Measurements from ENCODE around the gene VTI1A.
"Not testable (repeated sequence)": the region's sequence is repeated elsewhere in the genome, so short reads cannot be mapped to it uniquely, and the experiment has no call there.

The VTI1A gene

DNA sequence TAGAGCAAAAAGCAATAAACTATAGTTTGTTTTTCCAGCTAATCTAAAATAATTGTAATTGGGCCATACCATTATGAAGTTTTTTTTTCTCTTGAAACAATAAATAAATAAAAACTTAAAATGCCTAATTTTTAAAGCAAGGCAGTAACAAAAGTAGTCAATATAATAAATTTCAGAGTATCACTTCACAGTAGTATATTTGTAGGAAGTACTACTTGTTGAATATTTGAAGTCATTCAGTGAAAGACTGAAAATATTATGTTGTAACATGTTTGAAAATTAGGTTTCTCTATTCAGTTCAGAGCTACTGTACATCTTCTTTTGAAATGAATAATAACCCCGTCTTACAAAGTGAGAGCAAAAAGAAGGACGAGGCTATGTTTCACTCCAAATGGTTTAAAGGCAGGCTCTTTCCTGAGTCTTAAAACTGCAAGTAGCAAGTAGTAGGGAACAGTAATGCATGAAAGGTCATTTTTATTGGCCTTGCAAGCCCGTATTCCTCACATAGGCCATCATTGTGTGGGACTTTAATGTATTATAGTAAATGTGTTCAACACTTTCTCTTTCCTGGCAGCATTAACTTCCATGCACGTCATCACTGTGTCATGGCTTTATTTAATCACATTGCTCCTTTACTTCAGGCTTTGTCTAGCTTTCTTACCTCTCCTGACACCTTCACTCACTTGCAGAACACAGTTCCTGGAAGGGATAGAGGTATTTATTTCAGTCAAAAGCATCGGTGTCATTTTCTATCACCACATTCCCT lies 141.4 kb downstream of the VTI1A start:
- DNase-seq (ENCODE audit: low read depth), result no peak

GRCh38 chr10:112589081-112589480 lies 142.1 kb downstream of the VTI1A start:
- no peak for DNase-seq (ENCODE audit: low read depth)

- not testable (repeated sequence) for DNase-seq (ENCODE audit: low read depth)
Observed at GRCh38 chr10:112590786-112591185, 143.8 kb downstream of the VTI1A start.

- DNase-seq (ENCODE audit: low read depth), result no peak
Observed at GRCh38 chr10:112593023-112593422, 146.0 kb downstream of the VTI1A start.

DNA sequence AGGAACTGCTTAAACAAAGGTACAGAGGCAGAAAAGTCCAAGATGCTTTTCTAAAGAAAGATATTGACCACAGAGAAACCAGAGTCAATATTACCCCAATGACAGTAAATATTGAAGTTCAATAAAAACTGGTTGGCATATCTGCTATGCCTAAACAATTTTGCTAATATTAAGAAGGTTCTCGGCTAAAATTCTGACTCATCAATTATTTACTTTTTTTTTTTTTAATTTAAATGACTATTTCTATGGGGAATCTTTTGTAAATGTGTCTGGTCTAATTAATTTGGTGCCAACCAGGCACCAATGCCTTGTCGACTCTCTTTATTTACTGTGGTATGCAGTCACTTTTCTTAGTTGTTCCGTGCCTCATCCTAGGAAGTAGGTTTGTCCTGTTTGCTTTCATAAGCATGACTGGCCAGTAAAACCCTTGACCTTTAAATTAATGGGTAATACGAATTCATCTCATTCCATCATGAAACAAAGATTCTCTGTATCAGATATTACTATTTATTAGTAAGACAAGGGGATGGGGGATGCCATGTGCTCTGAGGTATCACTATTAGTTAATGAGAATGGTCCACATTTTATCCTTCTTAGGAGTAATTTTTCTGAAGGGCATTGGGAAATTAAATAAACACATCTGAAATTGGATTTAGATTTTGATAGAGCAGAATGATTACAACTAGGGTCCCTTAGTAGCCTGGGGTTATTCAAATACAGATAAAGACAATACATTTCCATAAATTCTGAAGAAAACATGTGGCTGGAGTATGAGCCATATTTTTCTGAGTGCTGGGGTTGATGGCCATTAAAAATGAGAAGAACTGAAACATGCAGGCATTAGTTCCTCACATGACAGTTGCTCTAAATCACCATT lies 154.4 kb downstream of the VTI1A start:
- DNase-seq (ENCODE audit: low read depth), result no peak

GRCh38 chr10:112603062-112603461 lies 156.0 kb downstream of the VTI1A start:
- DNase-seq (ENCODE audit: low read depth), result no peak

DNA sequence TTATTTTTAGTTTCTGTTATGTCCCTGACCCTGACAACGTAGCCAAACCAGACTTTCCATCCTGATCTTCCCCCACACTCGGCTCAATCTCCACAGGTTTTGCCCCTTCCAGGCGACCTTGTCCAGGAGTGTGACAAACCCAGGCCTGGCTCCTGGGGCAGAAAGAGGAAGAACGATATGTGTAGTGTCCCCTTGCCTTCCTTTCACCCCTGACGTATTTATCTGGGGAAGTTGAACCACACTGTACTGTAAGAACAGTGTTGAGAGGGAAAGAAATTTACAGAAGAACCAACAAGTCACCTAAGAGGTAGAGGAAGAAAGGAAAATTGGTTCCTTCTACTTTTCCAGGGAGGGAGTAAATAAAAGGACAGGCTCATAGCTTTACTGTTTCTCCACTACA lies 158.0 kb downstream of the VTI1A start:
- no peak for DNase-seq (ENCODE audit: low read depth)

GRCh38 chr10:112607506-112607905 lies 160.5 kb downstream of the VTI1A start:
- DNase-seq (ENCODE audit: low read depth), result no peak

DNA sequence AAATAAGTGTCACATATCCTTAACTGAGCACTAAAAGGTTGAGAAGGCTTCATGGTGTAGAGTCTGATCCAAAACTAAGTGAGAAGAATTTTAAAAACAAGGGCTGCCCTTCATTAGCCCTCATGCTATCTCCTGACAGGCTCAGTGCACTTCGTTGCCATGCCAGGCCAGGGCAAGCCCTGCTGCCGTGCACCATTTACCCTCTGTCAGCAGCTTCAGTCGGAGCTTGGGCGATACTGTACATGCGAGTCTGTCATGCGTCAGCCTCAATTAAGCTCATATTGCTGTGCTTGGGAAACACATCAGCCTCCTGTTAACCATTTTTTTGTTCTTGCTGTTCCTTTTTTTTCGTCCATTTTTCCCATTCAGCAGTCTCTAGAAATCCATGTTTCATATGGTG lies 166.6 kb downstream of the VTI1A start:
- DNase-seq (ENCODE audit: low read depth), result no peak

DNA sequence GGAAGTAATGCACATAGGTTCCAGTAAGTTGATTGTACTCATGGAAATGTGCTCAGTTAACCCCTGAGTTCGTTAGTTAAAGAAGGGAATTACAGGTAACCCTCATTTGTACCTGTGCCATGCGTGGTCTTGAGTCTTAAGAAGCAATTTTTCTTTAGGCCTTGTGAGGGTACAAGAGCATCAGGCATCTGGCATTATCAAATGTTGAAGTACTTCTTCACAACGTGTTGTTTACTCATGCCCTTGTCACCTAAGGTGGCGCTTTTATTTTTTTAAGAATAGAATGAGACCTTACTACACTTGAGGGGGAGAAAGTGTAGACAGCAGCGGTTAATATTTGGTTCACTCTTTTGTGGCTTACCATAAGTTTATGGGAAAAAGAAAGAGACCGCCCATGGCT lies 167.1 kb downstream of the VTI1A start:
- no peak for DNase-seq (ENCODE audit: low read depth)

DNA sequence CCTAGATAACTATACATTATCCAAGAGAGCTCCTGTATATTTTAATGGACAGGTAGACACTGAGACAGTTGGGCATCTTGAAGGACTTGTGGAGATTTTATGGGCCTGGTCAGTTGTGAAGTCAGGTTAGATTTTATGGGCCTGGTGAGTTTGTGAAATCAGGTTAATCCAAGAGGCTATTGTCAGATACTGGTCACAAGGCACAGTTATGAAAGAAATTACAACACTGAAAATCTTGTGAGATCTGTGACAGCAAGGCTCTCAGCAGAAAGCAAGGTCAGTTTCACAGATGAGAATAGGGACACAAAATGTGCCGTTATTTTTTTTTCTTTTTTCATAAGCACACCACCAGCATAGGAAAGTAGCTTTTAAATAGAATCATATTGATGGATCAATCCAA lies 167.6 kb downstream of the VTI1A start:
- no peak for DNase-seq (ENCODE audit: low read depth)

- no peak for DNase-seq (ENCODE audit: low read depth)
Observed at GRCh38 chr10:112615269-112615668, 168.3 kb downstream of the VTI1A start.

- DNase-seq (ENCODE audit: low read depth), result no peak
Observed at GRCh38 chr10:112616647-112617046, 169.6 kb downstream of the VTI1A start.

DNA sequence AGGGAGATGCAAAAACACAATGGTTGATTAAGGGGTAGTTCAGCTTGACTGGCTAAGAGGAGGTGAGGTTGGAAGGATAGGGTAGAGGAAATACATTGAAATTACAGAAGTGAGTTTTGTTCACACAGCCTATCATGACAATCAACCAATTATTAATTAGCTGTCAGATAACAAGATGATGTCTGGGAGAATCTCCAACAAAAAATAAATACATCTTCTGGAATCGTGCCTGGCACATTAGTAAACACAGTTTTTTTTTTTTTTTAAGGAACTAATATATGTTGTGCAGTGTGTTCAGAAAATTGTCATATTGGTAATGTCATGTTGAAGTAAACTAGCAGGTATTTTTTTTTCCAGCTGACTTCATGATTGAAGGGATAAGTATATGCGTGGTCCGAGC lies 171.8 kb downstream of the VTI1A start:
- no peak for DNase-seq (ENCODE audit: low read depth)

- DNase-seq (ENCODE audit: low read depth), result no peak
Observed at GRCh38 chr10:112619556-112619955, 172.5 kb downstream of the VTI1A start.

GRCh38 chr10:112622786-112623185 lies 175.8 kb downstream of the VTI1A start:
- DNase-seq (ENCODE audit: low read depth), result no peak

GRCh38 chr10:112624546-112625048 lies 177.6 kb downstream of the VTI1A start:
- no peak for DNase-seq (ENCODE audit: low read depth)

DNA sequence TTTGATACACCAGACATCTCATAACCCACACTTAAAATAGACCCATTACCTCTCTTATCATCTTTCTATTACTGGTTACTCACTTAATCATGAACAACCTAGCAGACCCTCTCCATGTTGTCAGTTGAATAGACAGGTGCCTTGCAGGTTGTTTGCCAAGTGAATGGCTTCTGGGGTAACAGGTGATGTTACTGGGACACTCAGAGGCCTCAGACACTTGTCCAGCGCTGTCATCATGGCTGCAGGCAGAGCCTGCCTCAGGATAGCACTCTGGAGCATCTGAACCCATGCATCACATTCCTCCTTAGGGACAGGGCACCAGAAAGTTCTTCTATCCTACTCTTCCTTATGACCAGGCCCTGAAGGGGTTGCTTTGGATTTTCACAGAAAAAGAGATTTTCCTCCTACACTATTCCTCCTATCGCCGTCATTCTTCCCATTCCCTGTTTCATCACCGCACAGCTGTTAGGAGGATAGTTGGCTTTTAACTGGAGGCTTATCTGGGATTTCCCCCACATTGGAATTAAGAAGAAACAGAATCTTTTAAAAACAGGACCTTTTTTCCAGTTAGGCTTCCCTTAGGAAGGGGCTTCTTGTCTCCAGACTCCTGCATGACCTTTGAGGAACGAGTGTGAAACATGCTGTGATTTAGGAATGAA lies 182.1 kb downstream of the VTI1A start:
- DNase-seq (ENCODE audit: low read depth), result no peak

- no peak for DNase-seq (ENCODE audit: low read depth)
Observed at GRCh38 chr10:112631501-112632400, 184.7 kb downstream of the VTI1A start.

- DNase-seq (ENCODE audit: low read depth), result no peak
Observed at GRCh38 chr10:112634096-112634830, 187.2 kb downstream of the VTI1A start.

- DNase-seq (ENCODE audit: low read depth), result no peak
Observed at GRCh38 chr10:112637901-112638300, 190.9 kb downstream of the VTI1A start.
